HFFc6 (cell line): Measurements from ENCODE around the gene ZNF559. TPM values are rescaled to one million over a fixed set of nuclear protein-coding genes. Genes with fewer than 3 reads are reported as not detected.
"Not testable (repeated sequence)": the region's sequence is repeated elsewhere in the genome, so short reads cannot be mapped to it uniquely, and the experiment has no call there.

ENCODE experiments used
- DNase-seq: peaks from one replicate; pipeline ENCODE4 v3.0.0-alpha.2; 2018
- H3K27ac Mint-ChIP-seq: 2 replicates; pipeline ENCODE4 v1.8.0; 2020; ENCODE audit warnings: mild to moderate bottlenecking, mixed read lengths
- H3K27me3 Mint-ChIP-seq: 2 replicates; pipeline ENCODE4 v1.8.0; 2021; ENCODE audit warnings: mild to moderate bottlenecking, moderate library complexity, mixed read lengths; ENCODE audit not compliant: insufficient read depth
- H3K36me3 Mint-ChIP-seq: 2 replicates; pipeline ENCODE4 v1.8.0; 2021; ENCODE audit warnings: low read depth, mixed read lengths
- H3K4me1 Mint-ChIP-seq: 2 replicates; pipeline ENCODE4 v1.8.0; 2020; ENCODE audit warnings: low read depth, mixed read lengths
- H3K4me3 Mint-ChIP-seq: 2 replicates; pipeline ENCODE4 v1.8.0; 2020; ENCODE audit warnings: mild to moderate bottlenecking, moderate library complexity, mixed read lengths
- H3K9me3 Mint-ChIP-seq: 2 replicates; pipeline ENCODE4 v1.8.0; 2020; ENCODE audit warnings: mild to moderate bottlenecking, mixed read lengths
- CTCF ChIP-seq: fragments of 200-600 bp; sonication (generic); IDR thresholded peaks from 2 replicates; pipeline ENCODE4 v1.5.0; 2021; ENCODE audit warnings: antibody characterized with exemption, mild to moderate bottlenecking
- total RNA-seq, 6 experiments: library from RNA; stranded (reverse); fragmentation: NEBNext Ultra II Directional; extraction: Animal tissue kit (Norgen Biotek cat#: 25700); gene quantifications; 2 replicates in 1 of 6; 3 replicates in 5 of 6; pipeline ENCODE4 v1.2.3, GENCODE V29; 2021

The ZNF559 gene
- total RNA-seq, 6 experiments from 2014 or later = 9.2 to 13.8 (median 11.5) TPM

GRCh38 chr19:9308091-9308770 lies 15.7 kb upstream of the ZNF559 start:
- Mint-ChIP-seq H3K9me3 (peaks cover 38% of the 10 kb centered on the region), H3K27ac (peak overlapping the region; percentile 96), H3K4me3 (peak overlapping the region; percentile 98), H3K36me3 (peaks cover 42% of the 10 kb centered on the region), H3K27me3 (peaks cover 6% of the 10 kb centered on the region; the same call in 1 of the 2 replicates), H3K4me1 (peaks cover 25% of the 10 kb centered on the region)
- DNase-seq = no peak
- no peak for TF ChIP-seq CTCF

GRCh38 chr19:9309139-9309973 lies 14.6 kb upstream of the ZNF559 start, which contains the start of gene ZNF699:
ZNF699 (minus strand) TSS chr19:9309838; CDS start chr19:9305119, 4,719 bp downstream.
- peak; percentile 97 for DNase-seq
- Mint-ChIP-seq H3K27me3 (peaks cover 8% of the 10 kb centered on the region), H3K27ac (peak within 1 kb of the TSS; percentile 96), H3K4me3 (peak within 1 kb of the TSS; percentile 98), H3K36me3 (peaks cover 38% of the 10 kb centered on the region), H3K9me3 (peaks cover 39% of the 10 kb centered on the region), H3K4me1 (peaks cover 25% of the 10 kb centered on the region)
- no peak for TF ChIP-seq CTCF

GRCh38 chr19:9309974-9310446 lies 14.0 kb upstream of the ZNF559 start:
- no peak for DNase-seq
- TF ChIP-seq CTCF = no peak
- peaks cover 25% of the 10 kb centered on the region for H3K4me1 Mint-ChIP-seq
- peaks cover 8% of the 10 kb centered on the region for H3K27me3 Mint-ChIP-seq
- H3K9me3 Mint-ChIP-seq = peaks cover 33% of the 10 kb centered on the region
- H3K4me3 Mint-ChIP-seq = peak overlapping the region; percentile 98
- peak overlapping the region; percentile 96 for H3K27ac Mint-ChIP-seq
- peaks cover 32% of the 10 kb centered on the region for H3K36me3 Mint-ChIP-seq

- peaks cover 20% of the 10 kb centered on the region for H3K9me3 Mint-ChIP-seq
- no peak overlapping the region for H3K4me3 Mint-ChIP-seq
- DNase-seq = no peak
- no peak for TF ChIP-seq CTCF
- H3K4me1 Mint-ChIP-seq = peaks cover 2% of the 10 kb centered on the region
- no peak overlapping the region for H3K27ac Mint-ChIP-seq
- peaks cover 8% of the 10 kb centered on the region for H3K36me3 Mint-ChIP-seq
- peaks cover 8% of the 10 kb centered on the region for H3K27me3 Mint-ChIP-seq
These were observed 10.2 kb upstream of the ZNF559 start for GRCh38 chr19:9313756-9314155.

- Mint-ChIP-seq H3K27me3 (peaks cover 3% of the 10 kb centered on the region; the same call in 1 of the 2 replicates), H3K36me3 (peaks cover 34% of the 10 kb centered on the region), H3K4me3 (no peak overlapping the region), H3K27ac (no peak overlapping the region), H3K9me3 (peaks cover 42% of the 10 kb centered on the region), H3K4me1 (peaks cover 17% of the 10 kb centered on the region)
- no peak for DNase-seq
- no peak for TF ChIP-seq CTCF
These were observed 2.6 kb upstream of the ZNF559 start for GRCh38 chr19:9321338-9321737.

GRCh38 chr19:9321756-9322155 lies 2.2 kb upstream of the ZNF559 start:
- Mint-ChIP-seq H3K36me3 (peaks cover 37% of the 10 kb centered on the region), H3K9me3 (peaks cover 44% of the 10 kb centered on the region), H3K4me1 (peaks cover 17% of the 10 kb centered on the region)
- not testable (repeated sequence) for H3K4me3 Mint-ChIP-seq, DNase-seq, H3K27me3 Mint-ChIP-seq, H3K27ac Mint-ChIP-seq

GRCh38 chr19:9322201-9322600 lies 1.8 kb upstream of the ZNF559 start:
- not testable (repeated sequence) for H3K27me3 Mint-ChIP-seq, DNase-seq, H3K27ac Mint-ChIP-seq
- H3K4me1 Mint-ChIP-seq = peaks cover 17% of the 10 kb centered on the region
- peaks cover 44% of the 10 kb centered on the region for H3K9me3 Mint-ChIP-seq
- H3K36me3 Mint-ChIP-seq = peaks cover 41% of the 10 kb centered on the region
- peak overlapping the region; percentile 91 for H3K4me3 Mint-ChIP-seq
